Cardiac septum (tissue), 1 donor: ENCODE results near the gene PPIA. TPM values are rescaled to one million over a fixed set of nuclear protein-coding genes. Genes with fewer than 3 reads are reported as not detected.

ENCODE experiments used
- DNase-seq: peaks from one replicate; pipeline ENCODE4 v3.0.0-alpha.2; 2020; ENCODE audit warnings: low spot score
- intact Hi-C: fragments of 100-400 bp; cut with DNase I; formaldehyde crosslinking; loops from one replicate; pipeline ENCODE4 v1.14.0; 2022
- long read RNA-seq: library from polyadenylated mRNA; unstranded; transcript quantifications from one replicate; pipeline ENCODE4 v2.0.0, GENCODE V29; 2021
- total RNA-seq: library from RNA; stranded (reverse); fragmentation: NEBNext Ultra II Directional; extraction: Animal tissue kit (Norgen Biotek cat#: 25700); gene quantifications from one replicate; pipeline ENCODE4 v1.2.1, GENCODE V29; 2021
- donor health status: DM: no; HTN: no; CAD: no.

The PPIA gene
- total RNA-seq, result 436 TPM
- long read RNA-seq, transcript PPIA-204 (5 exons, 2,238 nt), result major isoform, 284 of 297 reads
- long read RNA-seq, partial matches to known transcripts, result 5 of 297 reads
- long read RNA-seq, other reads (novel, unspliced or antisense), result 6 of 297 reads

DNA sequence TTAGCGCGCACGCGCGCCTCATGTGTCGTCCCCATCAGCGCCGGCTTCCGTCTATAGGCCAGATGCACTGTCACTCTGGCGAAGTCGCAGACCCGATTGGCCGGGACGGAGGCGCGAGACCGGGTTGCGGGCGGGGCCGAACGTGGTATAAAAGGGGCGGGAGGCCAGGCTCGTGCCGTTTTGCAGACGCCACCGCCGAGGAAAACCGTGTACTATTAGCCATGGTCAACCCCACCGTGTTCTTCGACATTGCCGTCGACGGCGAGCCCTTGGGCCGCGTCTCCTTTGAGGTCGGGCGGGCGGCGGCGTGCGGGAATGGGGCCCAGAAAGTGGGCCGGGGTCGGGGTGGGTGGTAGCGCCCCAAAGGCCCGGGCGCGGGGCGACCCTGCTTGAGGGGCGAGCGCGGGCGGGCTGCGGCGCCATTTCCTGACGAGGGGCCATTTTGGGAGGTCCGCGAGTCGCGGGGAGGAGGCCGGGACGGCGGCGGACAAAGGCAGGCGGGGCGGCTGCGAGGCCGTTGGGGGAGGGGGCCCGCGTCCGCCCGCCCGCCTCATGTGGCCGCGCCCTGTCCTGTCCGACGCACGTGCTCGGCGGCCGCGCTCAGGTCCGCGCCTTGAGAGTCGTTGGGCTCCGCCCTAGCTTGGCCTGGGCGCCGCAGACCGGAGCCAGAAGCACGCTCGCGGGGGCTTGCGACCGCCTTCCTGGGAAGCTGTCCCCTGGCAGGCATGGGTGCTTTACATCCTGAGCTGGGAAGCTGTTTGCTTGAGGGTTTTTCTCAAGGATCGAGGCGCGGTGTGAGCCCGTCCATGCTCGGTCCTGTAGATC lies at the start of gene PPIA:
TSS of gene PPIA (plus strand) at position 178 of the 825 bp plus-strand sequence. CDS start at position 222, 44 bp downstream.
- DNase-seq, result peak; percentile 99
- intact Hi-C loops, result loop anchor here (2.0 to 5.0 kb wide), 4 partner anchors 34 to 189 kb away; partner anchors contain the start of genes OGDH and ZMIZ2

GRCh38 chr7:44748045-44748947 lies 48.2 kb upstream of the PPIA start, which contains the start of gene ZMIZ2:
Gene ZMIZ2, plus strand, starts transcription at chr7:44748847. Its CDS starts 7,403 bp downstream, at chr7:44756250.
- intact Hi-C loops, result loop anchor here (5.0 kb wide), 2 partner anchors 49 to 151 kb away; partner anchors contain the start of gene PPIA
- peak; percentile 99 for DNase-seq

- DNase-seq, result no peak
- intact Hi-C loops, result loop anchor here (5.0 kb wide), 2 partner anchors 48 to 152 kb away; partner anchors contain the start of gene PPIA
Observed at GRCh38 chr7:44748948-44749731, 47.3 kb upstream of the PPIA start.

- no peak for DNase-seq
- intact Hi-C loops, result loop anchor here (5.0 kb wide), 2 partner anchors 47 to 153 kb away; partner anchors contain the start of gene PPIA
Observed at GRCh38 chr7:44749992-44750391, 46.5 kb upstream of the PPIA start.

- intact Hi-C loops, result no loop called here
- DNase-seq, result no peak
Observed at GRCh38 chr7:44750424-44750823, 46.1 kb upstream of the PPIA start.

- intact Hi-C loops, result no loop called here
- no peak for DNase-seq
Observed at GRCh38 chr7:44750921-44751571, 45.4 kb upstream of the PPIA start.

DNA sequence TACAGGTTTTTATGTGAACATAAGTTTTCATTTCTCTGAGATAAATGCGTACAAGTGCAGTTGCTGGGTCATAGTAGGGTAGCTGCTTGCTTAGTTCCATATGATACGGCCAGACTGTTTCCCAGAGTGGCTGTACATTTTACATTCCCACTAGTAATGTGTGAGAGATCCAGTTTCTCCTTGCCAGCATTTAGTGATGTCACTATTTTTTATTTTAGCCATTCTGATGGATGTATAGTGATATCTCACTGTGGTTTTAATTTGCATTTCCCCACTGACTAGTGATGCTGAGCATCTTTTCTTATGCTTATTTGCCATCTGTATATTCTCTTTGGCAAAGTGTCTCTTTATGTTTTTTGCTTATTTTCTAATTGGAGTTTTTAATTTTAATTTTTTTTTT lies 43.7 kb upstream of the PPIA start:
- intact Hi-C loops, result no loop called here
- DNase-seq, result no peak

GRCh38 chr7:44754802-44755697 lies 41.4 kb upstream of the PPIA start:
- intact Hi-C loops, result no loop called here
- no peak for DNase-seq

- DNase-seq, result no peak
- intact Hi-C loops, result no loop called here
Observed at GRCh38 chr7:44755698-44756627, 40.5 kb upstream of the PPIA start.

GRCh38 chr7:44756904-44757303 lies 39.6 kb upstream of the PPIA start:
- DNase-seq, result no peak
- intact Hi-C loops, result no loop called here

DNA sequence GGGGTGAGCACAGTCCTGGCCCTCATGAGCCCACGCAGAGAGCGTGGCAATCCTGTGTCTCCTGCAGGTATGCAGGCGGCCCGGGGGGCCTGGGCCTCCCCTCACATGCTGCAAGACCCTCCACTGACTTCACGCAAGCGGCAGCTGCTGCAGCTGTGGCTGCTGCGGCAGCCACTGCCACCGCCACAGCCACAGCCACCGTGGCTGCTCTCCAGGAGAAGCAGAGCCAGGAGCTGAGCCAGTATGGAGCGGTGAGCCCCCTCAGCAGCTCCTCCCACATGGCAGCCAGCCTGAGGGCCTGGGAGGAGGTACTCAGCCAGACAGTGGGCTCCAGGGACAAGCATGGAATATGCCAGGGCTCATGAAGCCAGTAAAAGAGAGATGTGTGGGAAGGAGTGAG lies 39.2 kb upstream of the PPIA start:
- intact Hi-C loops, result no loop called here
- no peak for DNase-seq

DNA sequence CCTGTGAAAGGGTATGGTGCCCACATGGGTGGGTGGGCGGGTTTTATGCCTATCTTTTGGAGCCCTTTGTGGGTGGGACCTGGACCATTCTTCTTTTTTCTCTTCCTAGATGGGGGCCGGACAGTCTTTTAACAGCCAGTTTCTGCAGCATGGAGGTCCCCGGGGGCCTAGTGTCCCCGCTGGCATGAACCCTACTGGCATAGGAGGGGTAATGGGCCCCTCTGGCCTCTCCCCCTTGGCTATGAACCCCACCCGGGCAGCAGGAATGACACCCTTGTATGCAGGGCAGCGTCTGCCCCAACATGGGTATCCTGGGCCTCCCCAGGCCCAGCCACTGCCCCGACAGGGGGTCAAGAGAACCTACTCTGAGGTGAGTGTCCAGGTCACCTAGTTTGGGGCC lies 38.7 kb upstream of the PPIA start:
- intact Hi-C loops, result no loop called here
- DNase-seq, result no peak

GRCh38 chr7:44759246-44759645 lies 37.2 kb upstream of the PPIA start:
- DNase-seq, result no peak
- intact Hi-C loops, result no loop called here

GRCh38 chr7:44760034-44760580 lies 36.4 kb upstream of the PPIA start:
- intact Hi-C loops, result loop anchor here (5.0 kb wide), 1 partner anchor 37 kb away; the partner anchor contains the start of gene PPIA
- no peak for DNase-seq

- intact Hi-C loops, result loop anchor here (5.0 kb wide), 1 partner anchor 36 kb away; the partner anchor contains the start of gene PPIA
- DNase-seq, result peak; percentile 84
Observed at GRCh38 chr7:44761207-44762161, 35.0 kb upstream of the PPIA start.
